SK-N-SH treated with all-trans-retinoic acid at 6 μM for 48 hours (cell line): ENCODE results near the gene MAP3K14.

Experiments used
- ARNTL ChIP-seq: fragments of 450-650 bp; formaldehyde crosslinking; IDR thresholded peaks from 2 replicates; pipeline ENCODE4 v1.5.0; 2020; ENCODE audit warnings: low read depth, mild to moderate bottlenecking, moderate library complexity, borderline replicate concordance
- ISL1 ChIP-seq: fragments of 250-450 bp; sonication (Bioruptor Pico); IDR thresholded peaks from 2 replicates; pipeline ENCODE4 v2.1.2; 2022; ENCODE audit warnings: mild to moderate bottlenecking, moderate library complexity
- OSR1 ChIP-seq: fragments of 250-450 bp; sonication (Bioruptor Pico); IDR thresholded peaks from 2 replicates; pipeline ENCODE4 v1.8.0; 2022; ENCODE audit warnings: moderate library complexity, mild to moderate bottlenecking, inconsistent platforms
- PPARA ChIP-seq: fragments of 250-450 bp; sonication (Bioruptor Pico); IDR thresholded peaks from 2 replicates; pipeline ENCODE4 v1.5.0; 2020; ENCODE audit warnings: mild to moderate bottlenecking, borderline replicate concordance
- RARB ChIP-seq: fragments of 250-450 bp; sonication (Bioruptor Pico); IDR thresholded peaks from 2 replicates; pipeline ENCODE4 v1.8.0; 2021; ENCODE audit warnings: mild to moderate bottlenecking, moderate library complexity
- ZFP3 ChIP-seq: fragments of 250-450 bp; sonication (Bioruptor Pico); IDR thresholded peaks from 2 replicates; pipeline ENCODE4 v1.5.0; 2020; ENCODE audit warnings: mild to moderate bottlenecking, moderate library complexity
- ZNF70 ChIP-seq: fragments of 450-650 bp; formaldehyde crosslinking; IDR thresholded peaks from 2 replicates; pipeline ENCODE4 v1.5.0; 2020; ENCODE audit warnings: mild to moderate bottlenecking, moderate library complexity
- ZNF8 ChIP-seq: fragments of 450-650 bp; formaldehyde crosslinking; IDR thresholded peaks from 2 replicates; pipeline ENCODE4 v1.5.0; 2020; ENCODE audit warnings: mild to moderate bottlenecking, moderate library complexity

DNA sequence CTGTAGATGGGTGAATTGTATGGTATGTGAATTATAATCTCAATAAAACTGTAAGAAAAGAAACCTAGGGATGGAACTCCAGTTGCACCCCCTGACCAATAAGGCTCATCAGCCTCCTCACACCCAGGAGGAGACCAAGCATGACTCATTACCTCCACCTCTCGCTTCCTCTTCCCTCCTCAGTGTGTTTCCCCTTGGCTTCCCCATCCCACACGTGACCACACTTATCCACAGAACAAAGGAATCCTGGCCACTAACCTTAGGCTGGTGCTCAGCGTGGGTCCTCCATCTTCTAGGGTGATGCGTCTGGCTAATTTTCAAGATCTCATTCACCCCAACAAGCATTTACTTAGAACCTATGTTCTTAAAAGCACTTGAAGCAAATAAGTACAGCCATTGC is 36.2 kb upstream of the MAP3K14 start:
- TF ChIP-seq ISL1 (CRISPR knock-in tag) (no peak), PPARA (CRISPR knock-in tag) (no peak), ARNTL (CRISPR knock-in tag) (no peak), ZFP3 (CRISPR knock-in tag) (no peak), OSR1 (CRISPR knock-in tag) (no peak), ZNF8 (no peak), ZNF70 (no peak), RARB (CRISPR knock-in tag) (no peak)
